PC-3 (cell line): ENCODE data around the gene CCSER2. TPM values are rescaled to one million over a fixed set of nuclear protein-coding genes. Genes with fewer than 3 reads are reported as not detected.

Experiments used
- ATAC-seq: fragments of 200-7000 bp; cut with Tn5 transposase; 2 replicates; pipeline ENCODE4 v1.9.1; 2020; ENCODE audit warnings: mild to moderate bottlenecking, moderate library complexity
- BruUV-seq: library from RNA; stranded (reverse); fragments of 400-500 nt; replicated peaks from 2 replicates; lab custom pipeline; 2021; lab: Mats Ljungman, UMichigan
- CTCF ChIA-PET: fragments of 300-600 bp; sonication (Branson Sonifier 250); formaldehyde crosslinking; loops from one replicate; lab custom pipeline; 2022; ENCODE audit warnings: antibody characterized with exemption; lab: Charles Lee
- POLR2A ChIA-PET: fragments of 300-600 bp; sonication (Branson Sonifier 250); formaldehyde crosslinking; loops from one replicate; lab custom pipeline; 2022; ENCODE audit warnings: antibody characterized with exemption; ENCODE audit not compliant: unreplicated experiment; lab: Charles Lee
- DNase-seq: peaks from one replicate; pipeline ENCODE4 v3.0.0-alpha.2; 2015
- H2AFZ ChIP-seq: fragments of 300-600 bp; sonication (generic); 2 replicates; pipeline ENCODE4 v1.6.0; 2016; ENCODE audit warnings: antibody characterized with exemption, low read length
- H3F3A ChIP-seq: fragments of 300-600 bp; sonication (generic); one replicate; pipeline ENCODE4 v1.6.0; 2017; ENCODE audit warnings: antibody characterized with exemption, low read length, control low read depth, mild to moderate bottlenecking; ENCODE audit not compliant: unreplicated experiment
- H3K27ac ChIP-seq: fragments of 300-600 bp; sonication (generic); 2 replicates; pipeline ENCODE4 v1.5.1; 2016; ENCODE audit warnings: mild to moderate bottlenecking, low read length
- H3K27me3 ChIP-seq: fragments of 300-600 bp; sonication (generic); 2 replicates; pipeline ENCODE4 v1.6.1; 2016; ENCODE audit warnings: low read length, mixed read lengths
- H3K36me3 ChIP-seq: fragments of 300-600 bp; sonication (generic); 2 replicates; pipeline ENCODE4 v1.6.1; 2016; ENCODE audit warnings: low read depth, mixed run types, low read length, mixed read lengths
- H3K4me1 ChIP-seq: fragments of 300-600 bp; sonication (generic); 2 replicates; pipeline ENCODE4 v1.5.1; 2016; ENCODE audit warnings: low read length; ENCODE audit not compliant: insufficient read depth
- H3K4me2 ChIP-seq: fragments of 300-600 bp; sonication (generic); 2 replicates; pipeline ENCODE4 v1.6.0; 2016; ENCODE audit warnings: low read length
- H3K4me3 ChIP-seq: fragments of 300-600 bp; sonication (generic); 2 replicates; pipeline ENCODE4 v1.5.1; 2016; ENCODE audit warnings: mild to moderate bottlenecking, low read length, mixed read lengths
- H3K79me2 ChIP-seq: fragments of 300-600 bp; sonication (generic); 2 replicates; pipeline ENCODE4 v1.6.1; 2017; ENCODE audit warnings: low read length, mixed read lengths
- H3K9ac ChIP-seq: fragments of 300-600 bp; sonication (generic); 2 replicates; pipeline ENCODE4 v1.6.0; 2016; ENCODE audit warnings: mild to moderate bottlenecking, low read length
- H3K9me2 ChIP-seq: fragments of 300-600 bp; sonication (generic); replicated peaks from 2 replicates; pipeline ENCODE4 v1.6.1; 2016; ENCODE audit warnings: mixed run types, low read length, mixed read lengths
- H3K9me3 ChIP-seq: fragments of 300-600 bp; sonication (generic); 2 replicates; pipeline ENCODE4 v1.6.1; 2016; ENCODE audit warnings: low read length, mixed read lengths
- H4K20me1 ChIP-seq: fragments of 300-600 bp; sonication (generic); 2 replicates; pipeline ENCODE4 v1.6.1; 2016; ENCODE audit warnings: low read length, mixed read lengths
- EZH2 ChIP-seq: fragments of 300-600 bp; sonication (generic); IDR thresholded peaks from one replicate; pipeline ENCODE4 v1.6.1; 2017; ENCODE audit warnings: antibody characterized with exemption, mild to moderate bottlenecking, low read length; ENCODE audit not compliant: unreplicated experiment
- EZH2phosphoT487 ChIP-seq: fragments of 300-600 bp; sonication (generic); IDR thresholded peaks from 2 replicates; pipeline ENCODE4 v1.6.1; 2018; ENCODE audit warnings: mild to moderate bottlenecking, antibody characterized with exemption, low read length, borderline replicate concordance
- intact Hi-C: fragments of 100-400 bp; cut with micrococcal nuclease; formaldehyde crosslinking; loops from 2 replicates; pipeline ENCODE4 v1.9.0; 2023
- total RNA-seq: library from RNA; depleted of rRNA; stranded (reverse); fragments of >200 nt; gene quantifications from 2 replicates; pipeline ENCODE4 v1.2.3, GENCODE V29; 2014
- TF ChIP-seq, protein P1 (sequence below): fragments of 300-600 bp; sonication (generic); conservative IDR thresholded peaks from 2 replicates; pipeline ENCODE4 v1.5.1; 2017; ENCODE audit warnings: antibody characterized with exemption, low read depth, mild to moderate bottlenecking, low read length

The CCSER2 gene
- total RNA-seq, 1 experiment from 2014 or later = 10.2 TPM

DNA sequence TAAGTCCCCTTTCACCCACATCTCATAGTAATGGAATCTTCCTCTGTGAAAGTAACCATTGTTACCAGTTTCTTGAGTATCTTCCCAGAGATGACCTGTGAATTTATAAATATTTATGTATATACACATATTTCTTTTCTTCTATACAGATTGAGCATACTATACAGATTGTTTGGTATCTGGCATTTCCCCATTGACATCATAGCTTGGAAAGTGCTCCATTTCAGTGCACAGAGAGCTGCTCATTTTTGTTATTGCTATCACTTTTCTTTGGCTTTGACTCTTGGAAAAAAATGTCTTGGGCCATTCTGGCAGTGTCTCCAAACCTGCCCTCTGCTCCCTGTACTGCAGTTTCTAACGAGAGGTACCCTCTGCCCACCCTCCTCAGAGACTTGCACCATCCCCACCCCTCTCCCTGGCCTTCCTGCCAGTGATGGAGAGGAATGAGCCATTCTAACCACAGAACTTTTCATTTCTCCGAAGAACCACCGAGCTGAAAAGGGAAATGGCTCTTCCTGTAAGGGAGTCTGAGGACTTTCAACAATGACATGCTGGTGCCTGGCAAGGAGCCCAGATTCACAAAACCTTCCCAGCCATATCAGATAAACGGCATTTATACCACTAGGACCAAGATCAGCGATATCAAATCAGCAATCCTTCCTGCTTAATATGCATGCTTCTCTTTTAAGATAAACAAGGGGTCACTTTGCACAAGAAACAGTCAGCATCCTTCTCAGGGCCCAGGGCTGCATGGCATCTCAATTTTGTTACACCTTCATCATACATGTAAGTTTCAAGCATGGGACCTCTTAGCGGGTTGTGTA lies 19.7 kb upstream of the CCSER2 start:
- Histone ChIP-seq H2AFZ (peak overlapping the region; percentile 60; the same call in 1 of the 2 replicates), H3K4me2 (peak overlapping the region; percentile 60), H3K27me3 (no peaks in the 10 kb centered on the region), H3K4me3 (no peak overlapping the region), H3F3A (no peaks in the 10 kb centered on the region), H3K9ac (no peak overlapping the region), H3K79me2 (no peaks in the 10 kb centered on the region), H3K9me3 (no peaks in the 10 kb centered on the region), H3K27ac (peak overlapping the region; percentile 36; the same call in 1 of the 2 replicates), H3K9me2 (no peaks in the 10 kb centered on the region), H3K36me3 (no peaks in the 10 kb centered on the region), H4K20me1 (no peaks in the 10 kb centered on the region), H3K4me1 (peaks cover 23% of the 10 kb centered on the region)
- TF ChIP-seq EZH2 (no peak), EZH2phosphoT487 (no peak)
- TF ChIP-seq, protein P1, sequence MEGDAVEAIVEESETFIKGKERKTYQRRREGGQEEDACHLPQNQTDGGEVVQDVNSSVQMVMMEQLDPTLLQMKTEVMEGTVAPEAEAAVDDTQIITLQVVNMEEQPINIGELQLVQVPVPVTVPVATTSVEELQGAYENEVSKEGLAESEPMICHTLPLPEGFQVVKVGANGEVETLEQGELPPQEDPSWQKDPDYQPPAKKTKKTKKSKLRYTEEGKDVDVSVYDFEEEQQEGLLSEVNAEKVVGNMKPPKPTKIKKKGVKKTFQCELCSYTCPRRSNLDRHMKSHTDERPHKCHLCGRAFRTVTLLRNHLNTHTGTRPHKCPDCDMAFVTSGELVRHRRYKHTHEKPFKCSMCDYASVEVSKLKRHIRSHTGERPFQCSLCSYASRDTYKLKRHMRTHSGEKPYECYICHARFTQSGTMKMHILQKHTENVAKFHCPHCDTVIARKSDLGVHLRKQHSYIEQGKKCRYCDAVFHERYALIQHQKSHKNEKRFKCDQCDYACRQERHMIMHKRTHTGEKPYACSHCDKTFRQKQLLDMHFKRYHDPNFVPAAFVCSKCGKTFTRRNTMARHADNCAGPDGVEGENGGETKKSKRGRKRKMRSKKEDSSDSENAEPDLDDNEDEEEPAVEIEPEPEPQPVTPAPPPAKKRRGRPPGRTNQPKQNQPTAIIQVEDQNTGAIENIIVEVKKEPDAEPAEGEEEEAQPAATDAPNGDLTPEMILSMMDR = no peak
- peak; percentile 48 for DNase-seq
- peak; percentile 64 for ATAC-seq
- BruUV-seq = no TSS peak
- intact Hi-C loops = loop anchor here (5.0 kb wide), 1 partner anchor 41 kb away; no protein-coding TSS in a partner anchor
- POLR2A ChIA-PET = no interaction called here
- CTCF ChIA-PET = interaction anchor here (0.9 kb wide), 1 partner anchor 229 kb away, joined by 3 read pairs; no protein-coding TSS in a partner anchor

DNA sequence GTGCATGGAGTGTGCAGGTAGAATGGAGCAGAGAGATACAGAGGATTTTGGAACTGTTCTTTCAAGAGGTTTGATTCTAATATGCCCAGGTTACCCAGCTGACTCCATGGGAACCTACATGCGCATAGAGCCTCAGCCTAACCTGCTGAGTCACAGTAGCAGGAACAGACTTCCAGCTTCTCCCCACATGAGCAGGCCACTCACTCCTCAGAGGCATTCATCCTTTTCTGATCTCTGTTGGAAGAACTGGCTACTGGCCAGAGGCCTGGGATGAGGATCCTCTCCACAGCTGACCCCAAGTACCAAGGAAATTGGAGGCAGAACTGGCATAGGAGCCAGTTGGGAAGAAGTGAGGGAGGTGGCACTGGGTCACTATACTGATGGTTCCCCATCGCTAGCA lies 17.9 kb upstream of the CCSER2 start:
- Histone ChIP-seq H3K9me3 (no peaks in the 10 kb centered on the region), H3F3A (no peaks in the 10 kb centered on the region), H3K9ac (no peak overlapping the region), H2AFZ (no peak overlapping the region), H3K4me2 (no peak overlapping the region), H4K20me1 (no peaks in the 10 kb centered on the region), H3K27me3 (no peaks in the 10 kb centered on the region), H3K4me3 (no peak overlapping the region), H3K36me3 (no peaks in the 10 kb centered on the region), H3K79me2 (no peaks in the 10 kb centered on the region), H3K4me1 (peaks cover 27% of the 10 kb centered on the region), H3K9me2 (no peaks in the 10 kb centered on the region), H3K27ac (no peak overlapping the region)
- no TSS peak for BruUV-seq
- intact Hi-C loops = no loop called here
- ChIA-PET CTCF (no interaction called here), POLR2A (no interaction called here)
- no peak for DNase-seq
- TF ChIP-seq EZH2phosphoT487 = no peak
- TF ChIP-seq EZH2 = no peak
- TF ChIP-seq, protein P1 = no peak
- no peak for ATAC-seq

DNA sequence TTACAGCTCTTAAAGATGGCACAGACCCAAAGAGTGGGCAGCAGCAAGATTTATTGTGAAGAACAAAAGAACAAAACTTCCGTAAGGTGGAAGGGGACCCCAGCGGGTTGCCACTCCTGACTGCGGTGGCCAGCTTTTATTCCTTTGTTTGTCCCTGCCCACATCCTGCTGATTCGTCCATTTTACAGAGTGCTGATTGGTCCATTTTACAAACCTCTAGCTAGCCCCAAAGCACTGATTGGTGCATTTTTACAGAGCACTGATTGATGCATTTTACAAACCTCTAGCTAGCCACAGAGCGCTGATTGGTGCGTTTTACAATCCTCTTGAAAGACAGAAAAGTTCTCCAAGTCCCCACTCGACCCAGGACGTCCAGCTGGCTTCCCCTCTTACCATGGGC lies 16.8 kb upstream of the CCSER2 start:
- H3K36me3 ChIP-seq = no peaks in the 10 kb centered on the region
- H3K4me3 ChIP-seq = no peak overlapping the region
- peaks cover 27% of the 10 kb centered on the region for H3K4me1 ChIP-seq
- DNase-seq = no peak
- BruUV-seq = no TSS peak
- no peaks in the 10 kb centered on the region for H3K27me3 ChIP-seq
- CTCF ChIA-PET = interaction anchor here (0.6 kb wide), 1 partner anchor 288 kb away, joined by 3 read pairs; no protein-coding TSS in a partner anchor
- no peaks in the 10 kb centered on the region for H4K20me1 ChIP-seq
- no peaks in the 10 kb centered on the region for H3K79me2 ChIP-seq
- POLR2A ChIA-PET = no interaction called here
- no peaks in the 10 kb centered on the region for H3F3A ChIP-seq
- TF ChIP-seq, protein P1 = no peak
- no peak for TF ChIP-seq EZH2
- TF ChIP-seq EZH2phosphoT487 = no peak
- H2AFZ ChIP-seq = no peak overlapping the region
- H3K9me2 ChIP-seq = no peaks in the 10 kb centered on the region
- no peak overlapping the region for H3K27ac ChIP-seq
- intact Hi-C loops = no loop called here
- H3K4me2 ChIP-seq = no peak overlapping the region
- H3K9ac ChIP-seq = no peak overlapping the region
- ATAC-seq = no peak
- no peaks in the 10 kb centered on the region for H3K9me3 ChIP-seq
